ENCODE data around the gene TSSK2.
"Not testable (repeated sequence)": the region's sequence is repeated elsewhere in the genome, so short reads cannot be mapped to it uniquely, and the experiment has no call there.

The TSSK2 gene

DNA sequence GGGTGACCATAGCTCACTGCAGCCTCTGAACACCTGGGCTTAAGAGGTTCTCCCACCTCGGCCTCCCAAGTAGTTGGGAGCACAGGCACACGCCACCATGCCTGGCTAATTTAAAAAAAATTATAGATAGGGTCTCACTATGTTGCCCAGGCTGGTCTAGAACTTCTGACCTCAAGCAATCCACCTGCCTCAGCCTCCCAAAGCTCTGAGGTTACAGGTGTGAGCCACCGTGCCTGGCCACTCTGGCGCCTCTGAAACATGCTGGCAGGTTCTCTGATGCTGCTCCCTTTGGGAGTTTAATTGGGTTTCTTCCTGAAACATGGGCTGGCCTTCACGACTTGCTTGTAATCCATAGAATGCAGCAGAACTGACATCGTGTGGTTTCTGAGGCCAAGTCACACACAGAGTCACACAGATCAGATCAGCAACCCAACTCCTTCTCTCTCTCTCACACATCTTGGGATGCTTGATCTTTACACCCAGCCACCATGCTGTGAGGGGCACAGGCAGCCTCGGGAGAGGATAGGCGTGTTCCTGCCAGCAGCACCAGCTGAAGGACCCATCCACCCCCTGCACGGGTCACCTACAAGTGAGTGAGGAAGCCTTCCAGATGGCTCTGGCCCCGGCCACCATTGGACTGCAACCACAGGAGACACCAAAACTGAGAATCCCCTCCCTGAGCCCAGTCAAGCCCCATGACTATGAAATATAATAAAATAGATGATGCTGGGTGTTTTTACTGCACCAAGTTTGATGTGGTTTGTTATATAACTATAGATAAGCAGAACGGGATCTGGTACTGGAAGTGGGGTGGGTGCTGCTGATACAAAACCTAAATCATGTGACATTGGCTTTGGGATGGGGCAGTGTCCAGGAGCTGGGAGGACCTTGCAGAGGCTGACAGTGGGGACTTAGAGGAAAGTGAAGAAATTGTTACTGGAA, 22.1 kb downstream of the TSSK2 start:
- H3K27me3 ChIP-seq (ENCODE audit: insufficient read depth, low read depth, severe bottlenecking): peaks cover 47% of the 10 kb centered on the region
- TF ChIP-seq, protein P1, sequence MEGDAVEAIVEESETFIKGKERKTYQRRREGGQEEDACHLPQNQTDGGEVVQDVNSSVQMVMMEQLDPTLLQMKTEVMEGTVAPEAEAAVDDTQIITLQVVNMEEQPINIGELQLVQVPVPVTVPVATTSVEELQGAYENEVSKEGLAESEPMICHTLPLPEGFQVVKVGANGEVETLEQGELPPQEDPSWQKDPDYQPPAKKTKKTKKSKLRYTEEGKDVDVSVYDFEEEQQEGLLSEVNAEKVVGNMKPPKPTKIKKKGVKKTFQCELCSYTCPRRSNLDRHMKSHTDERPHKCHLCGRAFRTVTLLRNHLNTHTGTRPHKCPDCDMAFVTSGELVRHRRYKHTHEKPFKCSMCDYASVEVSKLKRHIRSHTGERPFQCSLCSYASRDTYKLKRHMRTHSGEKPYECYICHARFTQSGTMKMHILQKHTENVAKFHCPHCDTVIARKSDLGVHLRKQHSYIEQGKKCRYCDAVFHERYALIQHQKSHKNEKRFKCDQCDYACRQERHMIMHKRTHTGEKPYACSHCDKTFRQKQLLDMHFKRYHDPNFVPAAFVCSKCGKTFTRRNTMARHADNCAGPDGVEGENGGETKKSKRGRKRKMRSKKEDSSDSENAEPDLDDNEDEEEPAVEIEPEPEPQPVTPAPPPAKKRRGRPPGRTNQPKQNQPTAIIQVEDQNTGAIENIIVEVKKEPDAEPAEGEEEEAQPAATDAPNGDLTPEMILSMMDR (IDR thresholded peaks at IDR 0.05; ENCODE audit: low read depth, low read length): no peak
- H3K4me3 ChIP-seq (ENCODE audit: low read depth, low read length): no peak overlapping the region
- no peaks in the 10 kb centered on the region for H3K36me3 ChIP-seq
- no peak overlapping the region for H3K27ac ChIP-seq
- peaks cover 3% of the 10 kb centered on the region for H3K9me3 ChIP-seq (ENCODE audit: severe bottlenecking)
- no peak for DNase-seq

DNA sequence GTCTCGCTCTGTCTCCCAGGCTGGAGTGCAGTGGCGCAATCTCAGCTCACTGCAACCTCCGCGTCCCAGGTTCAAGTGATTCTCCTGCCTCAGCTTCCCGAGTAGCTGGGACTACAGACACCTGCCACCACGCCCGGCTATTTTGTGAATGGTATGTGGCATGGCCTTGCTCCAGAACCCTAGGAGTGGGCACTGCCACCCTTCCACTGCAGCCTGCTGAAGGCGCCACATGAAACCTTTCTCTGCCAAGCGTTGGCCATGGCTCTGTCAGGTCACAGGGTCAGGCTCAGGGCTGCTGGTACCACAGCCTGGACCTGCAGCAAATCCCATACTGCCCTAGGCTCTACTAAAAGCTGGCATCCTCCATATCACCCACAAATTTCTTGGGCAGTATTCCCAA, 25.0 kb downstream of the TSSK2 start:
- not testable (repeated sequence) for DNase-seq; H3K9me3 ChIP-seq (ENCODE audit: severe bottlenecking); H3K36me3 ChIP-seq; H3K4me3 ChIP-seq (ENCODE audit: low read depth, low read length); H3K27ac ChIP-seq
- H3K27me3 ChIP-seq (ENCODE audit: insufficient read depth, low read depth, severe bottlenecking): peaks cover 25% of the 10 kb centered on the region

DNA sequence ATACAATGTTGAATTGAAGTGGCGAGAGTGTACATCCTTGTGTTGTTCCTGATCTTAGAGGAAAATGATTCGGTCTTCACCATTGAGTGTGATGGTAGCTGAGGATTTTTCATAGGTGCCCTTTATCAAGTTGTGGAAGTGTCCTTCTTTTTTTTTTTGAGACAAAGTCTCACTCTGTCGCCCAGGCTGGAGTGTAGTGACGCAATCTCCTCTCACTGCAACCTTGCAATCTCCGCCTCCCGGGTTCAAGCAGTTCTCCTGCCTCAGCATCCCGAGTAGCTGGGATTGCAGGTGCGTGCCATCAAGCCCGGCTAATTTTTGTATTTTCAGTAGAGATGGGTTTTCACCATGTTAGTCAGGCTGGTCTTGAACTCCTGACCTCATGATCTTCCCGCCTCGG, 27.5 kb downstream of the TSSK2 start:
- DNase-seq; H3K27ac ChIP-seq; H3K27me3 ChIP-seq (ENCODE audit: insufficient read depth, low read depth, severe bottlenecking): not testable (repeated sequence)

DNA sequence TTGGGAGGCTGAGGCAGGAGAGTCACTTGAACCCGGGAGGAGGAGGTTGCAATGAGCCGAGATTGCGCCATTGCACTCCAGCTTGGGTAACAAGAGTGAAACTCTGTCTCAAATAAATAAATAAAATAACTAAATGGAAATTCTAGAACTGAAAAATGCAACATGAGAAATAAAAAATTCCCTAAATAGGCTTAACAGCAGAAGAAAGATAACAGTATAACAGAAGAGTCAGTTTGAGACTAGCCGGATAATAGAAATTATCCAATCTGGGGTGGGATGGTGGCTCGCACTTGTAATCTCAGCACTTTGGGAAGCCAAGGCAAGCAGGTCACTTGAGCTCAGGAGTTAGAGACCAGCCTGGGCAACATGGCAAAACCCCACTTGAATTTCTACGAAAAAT, 33.3 kb downstream of the TSSK2 start:
- no peak overlapping the region for H3K27ac ChIP-seq
- TF ChIP-seq, protein P1 (IDR thresholded peaks at IDR 0.05; ENCODE audit: low read depth, low read length): no peak
- no peaks in the 10 kb centered on the region for H3K36me3 ChIP-seq
- H3K4me3 ChIP-seq (ENCODE audit: low read depth, low read length): no peak overlapping the region
- peaks cover 37% of the 10 kb centered on the region for H3K27me3 ChIP-seq (ENCODE audit: insufficient read depth, low read depth, severe bottlenecking)
- no peak for DNase-seq
- H3K9me3 ChIP-seq (ENCODE audit: severe bottlenecking): peaks cover 9% of the 10 kb centered on the region

More for the DNA sequence above, 27.5 kb downstream of the TSSK2 start:
- H3K36me3 ChIP-seq; H3K9me3 ChIP-seq (ENCODE audit: severe bottlenecking); H3K4me3 ChIP-seq (ENCODE audit: low read depth, low read length): not testable (repeated sequence)

DNA sequence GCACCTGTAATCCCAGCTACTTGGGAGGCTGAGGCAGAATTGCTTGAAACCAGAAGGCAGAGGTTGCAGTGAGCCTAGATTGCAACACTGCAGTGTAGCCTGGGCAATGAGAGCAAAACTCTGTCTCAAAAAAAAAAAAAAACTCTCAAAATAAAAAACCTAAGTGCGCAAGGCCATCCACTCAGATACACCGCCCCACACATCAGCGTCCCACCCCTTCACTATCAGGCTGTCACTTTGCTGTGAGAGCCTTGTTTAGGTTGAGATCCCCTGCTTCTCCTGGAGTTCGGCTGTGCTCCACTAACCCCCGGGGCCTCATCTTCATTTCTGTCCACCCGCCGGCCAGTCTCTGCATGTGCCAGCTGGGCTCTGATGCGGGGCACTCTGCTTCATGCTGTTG, 35.3 kb downstream of the TSSK2 start:
- Histone ChIP-seq H3K27me3 (ENCODE audit: insufficient read depth, low read depth, severe bottlenecking) (peaks cover 52% of the 10 kb centered on the region), H3K36me3 (no peaks in the 10 kb centered on the region; the same call in 1 of the 2 replicates), H3K9me3 (ENCODE audit: severe bottlenecking) (peaks cover 9% of the 10 kb centered on the region), H3K27ac (no peak overlapping the region), H3K4me3 (ENCODE audit: low read depth, low read length) (no peak overlapping the region)
- DNase-seq: no peak
- TF ChIP-seq, protein P1 (IDR thresholded peaks at IDR 0.05; ENCODE audit: low read depth, low read length): no peak

DNA sequence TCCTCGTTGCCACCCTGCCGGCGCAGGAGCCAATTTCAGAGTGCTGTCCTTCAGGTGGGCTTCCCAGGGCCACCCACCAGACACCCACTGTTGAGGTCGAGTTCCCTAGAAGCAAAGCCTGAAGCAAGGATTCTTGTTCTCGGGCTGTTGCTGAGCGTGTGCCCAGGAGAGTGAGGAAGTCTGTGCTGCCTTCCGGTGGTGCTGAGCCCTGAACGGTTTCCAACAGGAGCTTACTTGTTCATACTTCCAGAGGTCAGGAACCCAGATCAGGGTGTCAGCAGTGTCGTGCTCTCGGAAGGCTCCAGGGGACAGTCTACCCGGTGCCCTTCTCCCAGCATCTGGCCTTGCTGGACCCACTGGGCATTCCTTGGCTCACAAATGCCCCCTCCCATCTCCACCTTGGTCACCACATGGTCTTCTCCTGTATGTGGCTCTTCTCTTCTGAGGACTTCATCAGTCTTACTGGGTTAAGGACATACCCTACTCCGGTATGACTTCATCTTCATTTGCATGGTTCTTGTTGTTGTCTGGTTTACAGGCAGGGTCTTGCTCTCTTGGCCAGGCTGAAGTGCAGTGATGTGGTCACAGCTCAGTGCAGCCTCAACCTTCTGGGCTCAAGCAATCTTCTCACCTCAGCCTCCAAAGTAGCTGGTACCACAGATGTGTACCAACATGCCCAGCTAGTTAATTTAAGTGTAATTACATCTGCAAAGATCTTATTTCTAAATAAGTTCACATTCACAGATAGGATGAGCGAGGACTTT, 36.2 kb downstream of the TSSK2 start:
- H3K27me3 ChIP-seq (ENCODE audit: insufficient read depth, low read depth, severe bottlenecking): peaks cover 52% of the 10 kb centered on the region
- TF ChIP-seq, protein P1 (IDR thresholded peaks at IDR 0.05; ENCODE audit: low read depth, low read length): no peak
- DNase-seq: no peak
- no peak overlapping the region for H3K4me3 ChIP-seq (ENCODE audit: low read depth, low read length)
- H3K36me3 ChIP-seq: no peaks in the 10 kb centered on the region; the same call in none of the 2 replicates
- H3K27ac ChIP-seq: no peak overlapping the region
- peaks cover 9% of the 10 kb centered on the region for H3K9me3 ChIP-seq (ENCODE audit: severe bottlenecking)

Data from WERI-Rb-1 (cell line).